HG03565 (cell line): ENCODE data around the gene PLCB1.

Experiments used
- ATAC-seq: cut with Tn5 transposase; IDR thresholded peaks from one replicate; pipeline ENCODE4 v1.9.1; 2021; ENCODE audit warnings: mild to moderate bottlenecking, moderate library complexity; ENCODE audit not compliant: unreplicated experiment

The PLCB1 gene

DNA sequence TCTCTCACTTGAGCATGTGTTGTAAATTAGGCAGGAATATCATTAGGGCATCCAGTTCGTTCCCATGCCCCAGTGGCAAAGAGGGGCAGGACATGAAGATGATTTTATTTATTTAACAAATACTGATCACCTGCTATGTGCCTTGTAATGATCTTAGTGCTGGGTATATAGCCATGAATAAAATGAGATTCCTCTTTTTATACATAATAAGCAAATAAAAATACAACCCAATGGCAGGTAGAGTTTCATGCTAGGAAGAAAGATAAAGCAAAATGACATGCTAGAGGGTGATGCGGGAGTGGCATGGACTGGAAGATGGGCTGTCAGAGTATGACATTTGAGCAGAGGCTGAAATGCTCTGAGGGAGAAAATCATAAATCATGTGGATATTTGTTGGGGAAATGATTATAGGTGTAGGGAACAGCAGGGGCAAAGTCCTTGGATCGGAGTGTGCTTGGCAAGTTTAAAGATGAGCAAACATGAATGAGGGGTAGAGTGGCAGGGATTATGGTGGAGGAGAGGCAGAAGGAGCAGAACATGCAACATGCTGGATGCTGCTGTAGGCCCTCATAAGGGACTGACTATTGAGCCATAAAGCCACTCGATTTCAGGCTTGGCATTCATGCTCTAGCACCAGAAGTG lies 342.1 kb downstream of the PLCB1 start:
- no peak for ATAC-seq

DNA sequence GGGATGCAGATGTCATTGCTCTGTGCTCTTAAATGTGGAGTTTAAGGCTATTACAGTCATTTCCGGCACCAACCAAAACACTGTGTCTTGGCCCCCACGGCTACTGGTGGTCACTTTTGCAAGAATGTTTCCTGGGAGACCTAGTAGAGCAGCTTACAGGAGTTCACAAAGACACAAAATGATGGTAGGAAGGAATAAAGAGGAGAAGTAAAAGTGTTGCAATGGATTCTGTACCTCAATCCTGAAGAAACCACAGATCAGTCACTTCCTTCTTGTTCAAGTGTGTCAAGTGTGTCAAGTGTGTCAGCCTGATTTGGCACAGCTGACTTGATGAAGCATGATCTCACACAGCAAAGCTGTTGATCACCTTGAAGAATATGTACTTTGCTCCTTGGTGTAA lies 344.0 kb downstream of the PLCB1 start:
- no peak for ATAC-seq

- ATAC-seq = no peak
Measured at GRCh38 chr20:8480597-8480996, 348.5 kb downstream of the PLCB1 start.

DNA sequence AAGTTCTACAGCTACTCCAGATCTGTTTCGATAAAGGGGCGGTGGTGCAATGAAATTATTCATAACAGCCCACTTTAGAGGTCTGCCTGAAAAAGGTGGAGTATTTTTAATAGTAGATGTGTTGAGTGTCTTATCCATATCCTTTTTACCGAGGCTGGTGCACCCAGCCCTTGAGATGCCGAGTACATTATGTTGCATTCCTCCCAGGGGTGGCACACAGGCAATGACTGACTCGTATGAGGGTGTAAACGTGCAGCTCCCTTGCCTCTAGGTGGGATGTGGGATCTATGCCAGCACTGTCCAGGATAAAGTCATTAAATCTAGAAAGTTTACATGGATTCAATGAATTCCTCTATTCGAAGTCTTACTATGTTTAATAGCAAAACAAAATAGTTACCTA lies 355.6 kb downstream of the PLCB1 start:
- no peak for ATAC-seq

DNA sequence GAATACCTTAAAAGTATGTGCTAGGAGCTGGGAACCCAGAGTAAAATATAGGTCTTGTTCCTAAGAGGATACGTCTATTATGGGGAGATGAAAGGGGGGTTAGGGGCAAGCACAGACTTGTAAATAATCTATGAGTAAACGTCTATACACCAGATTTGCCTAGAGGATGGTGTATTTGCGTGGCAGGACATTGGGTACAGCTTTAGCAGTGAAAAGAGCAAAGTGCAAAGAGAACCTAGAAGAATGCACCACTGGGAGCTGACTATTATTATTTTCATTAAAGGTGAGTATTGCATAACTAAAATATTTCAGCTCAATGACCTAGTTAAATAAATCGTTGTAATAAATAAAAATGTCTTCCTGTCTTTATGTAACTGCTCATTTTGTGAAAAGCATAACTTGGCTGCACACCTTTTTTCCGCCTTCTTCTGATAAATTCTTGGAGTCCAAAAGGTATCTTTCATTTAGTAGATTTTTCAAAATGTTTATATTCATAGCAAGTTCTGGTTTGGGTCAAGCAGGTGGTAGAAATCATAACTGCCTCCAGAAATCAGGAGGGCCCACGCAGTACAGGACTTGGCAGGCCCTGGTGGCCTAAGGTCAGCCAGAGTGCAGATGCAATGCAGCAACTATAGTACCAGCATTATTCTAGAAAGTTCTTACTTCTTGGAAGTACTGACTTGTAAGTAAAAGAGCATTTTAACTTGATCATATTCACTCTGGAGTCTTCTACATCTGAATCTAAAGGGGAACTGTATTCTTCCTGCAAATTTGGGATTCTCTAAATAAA lies 357.2 kb downstream of the PLCB1 start:
- ATAC-seq = no peak

DNA sequence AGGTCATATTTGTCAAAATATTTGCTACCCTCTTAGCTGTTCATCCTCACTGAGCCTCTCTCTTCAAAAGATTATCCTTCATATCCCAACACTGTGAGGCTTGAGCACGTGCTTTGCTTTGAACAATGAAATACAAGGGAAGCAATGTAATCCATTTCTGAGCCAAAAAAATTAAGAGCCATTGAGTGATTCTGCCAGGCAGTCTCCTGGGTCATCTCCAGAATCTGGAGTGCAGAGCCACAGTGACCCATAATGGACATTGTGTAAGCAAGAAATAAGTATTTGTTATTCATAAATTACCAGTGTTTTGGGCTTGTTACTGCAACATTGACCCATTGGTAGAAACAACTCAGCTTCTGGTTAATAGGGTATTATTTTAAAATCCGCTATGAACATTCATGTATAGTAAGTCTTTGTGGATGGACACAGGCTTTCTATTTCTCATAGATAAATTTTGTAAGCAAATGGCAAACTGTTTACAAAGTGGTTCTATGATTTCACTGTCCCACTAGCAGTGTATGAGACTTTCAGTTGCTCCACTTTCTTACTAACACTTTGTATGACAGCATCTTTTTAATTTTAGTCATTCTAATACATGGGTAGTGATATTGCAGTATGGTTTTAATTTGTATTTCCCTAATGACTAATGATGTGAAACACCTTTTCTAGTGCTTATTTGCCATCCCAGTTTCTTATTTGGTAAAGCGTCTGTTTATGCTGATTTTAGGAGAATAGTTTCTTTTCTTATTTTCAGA lies 358.2 kb downstream of the PLCB1 start:
- no peak for ATAC-seq

DNA sequence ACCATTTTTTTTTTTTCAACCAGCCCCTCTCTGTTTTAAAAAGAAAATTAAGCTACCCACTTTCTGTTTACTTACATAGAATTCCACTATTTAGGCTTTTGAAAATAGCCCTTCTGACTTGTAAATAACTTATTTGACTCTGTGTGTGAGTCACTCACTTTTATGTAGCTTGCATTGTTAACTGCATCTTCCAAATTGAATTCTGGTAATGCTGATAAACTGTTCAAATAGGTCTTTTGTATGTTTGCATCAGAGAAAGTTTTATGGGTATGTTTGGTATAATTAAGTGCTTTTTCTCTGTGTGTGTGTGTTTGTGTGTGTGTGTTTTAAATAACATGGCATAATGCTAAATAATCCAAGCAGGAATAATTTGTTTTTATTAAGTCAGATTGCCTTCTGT lies 360.1 kb downstream of the PLCB1 start:
- ATAC-seq = no peak

DNA sequence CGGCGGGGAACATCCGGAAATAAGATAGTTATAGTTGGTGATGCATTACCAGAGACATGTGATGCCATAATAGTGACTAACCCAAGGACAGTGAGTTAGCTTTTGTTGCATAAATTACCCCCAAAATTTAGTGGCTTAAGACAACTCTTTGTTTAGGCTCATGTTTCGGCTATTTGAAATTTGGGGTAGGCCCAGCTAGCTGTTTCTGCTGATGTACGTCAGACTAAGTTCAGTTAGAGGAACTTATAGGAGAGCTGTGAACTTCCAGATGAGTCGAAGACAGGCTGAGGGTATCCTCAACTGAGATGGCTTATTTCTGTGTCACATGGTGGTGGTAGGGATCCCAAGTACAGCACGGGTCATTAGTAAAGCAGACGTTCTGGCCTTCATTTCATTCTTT lies 366.5 kb downstream of the PLCB1 start:
- no peak for ATAC-seq

- ATAC-seq = no peak
Measured at GRCh38 chr20:8504030-8504429, 372.0 kb downstream of the PLCB1 start.

- ATAC-seq = no peak
Measured at GRCh38 chr20:8505476-8506200, 373.6 kb downstream of the PLCB1 start.

DNA sequence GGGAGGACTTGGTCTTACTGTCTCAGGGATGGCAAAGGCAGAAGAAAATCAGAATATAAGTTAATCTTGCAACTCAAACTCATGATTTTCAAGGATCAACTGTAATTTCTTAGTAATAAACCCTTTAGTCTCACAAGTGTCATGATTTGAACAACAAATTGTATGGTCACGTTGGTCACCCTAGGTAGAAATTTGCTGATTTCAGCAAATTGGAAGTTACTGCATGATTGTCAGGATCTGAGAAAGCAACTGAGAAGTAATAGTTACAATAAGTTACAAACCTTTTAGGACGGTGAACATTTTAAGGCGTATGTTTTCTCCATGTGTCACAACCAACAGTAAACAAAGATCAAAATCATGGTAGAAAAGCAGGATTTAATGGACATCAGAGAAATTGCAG lies 375.2 kb downstream of the PLCB1 start:
- ATAC-seq = no peak

DNA sequence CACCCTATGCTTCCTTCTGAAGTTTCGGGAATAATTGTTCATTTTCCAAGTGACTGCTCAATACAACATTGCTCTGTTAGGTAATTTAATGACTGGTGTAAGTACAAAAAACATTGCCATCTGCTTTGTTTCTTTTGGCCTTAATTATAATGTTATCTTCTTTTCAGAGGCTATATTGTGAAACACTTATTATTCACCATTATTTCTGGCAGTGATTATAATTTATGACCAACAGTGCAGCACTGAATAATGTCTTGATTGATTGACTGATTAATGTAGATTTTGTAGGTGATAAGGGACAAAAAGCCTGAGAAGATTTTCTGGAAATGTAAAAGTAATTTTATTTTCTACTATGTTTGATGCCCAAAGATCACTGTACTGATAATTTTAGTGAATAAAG lies 377.7 kb downstream of the PLCB1 start:
- no peak for ATAC-seq

DNA sequence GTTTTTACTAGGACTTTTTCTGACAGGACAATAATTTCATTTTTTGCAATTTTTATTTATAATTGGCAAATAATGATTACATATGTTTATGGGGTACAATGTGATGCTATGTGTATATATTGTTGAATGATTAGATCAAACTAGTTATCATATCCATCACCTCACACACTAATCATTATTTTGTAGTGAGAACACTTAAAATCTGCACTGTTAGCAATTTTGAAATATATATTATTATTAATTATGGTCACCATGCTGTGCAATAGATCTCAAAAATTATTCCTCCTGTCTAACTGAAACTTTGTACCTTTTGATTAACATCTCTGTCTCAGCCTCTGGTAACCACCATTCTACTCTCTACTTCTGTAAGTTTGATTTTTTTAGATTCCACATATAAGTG lies 378.7 kb downstream of the PLCB1 start:
- ATAC-seq = no peak

- ATAC-seq = no peak
Measured at GRCh38 chr20:8512003-8512402, 379.9 kb downstream of the PLCB1 start.

DNA sequence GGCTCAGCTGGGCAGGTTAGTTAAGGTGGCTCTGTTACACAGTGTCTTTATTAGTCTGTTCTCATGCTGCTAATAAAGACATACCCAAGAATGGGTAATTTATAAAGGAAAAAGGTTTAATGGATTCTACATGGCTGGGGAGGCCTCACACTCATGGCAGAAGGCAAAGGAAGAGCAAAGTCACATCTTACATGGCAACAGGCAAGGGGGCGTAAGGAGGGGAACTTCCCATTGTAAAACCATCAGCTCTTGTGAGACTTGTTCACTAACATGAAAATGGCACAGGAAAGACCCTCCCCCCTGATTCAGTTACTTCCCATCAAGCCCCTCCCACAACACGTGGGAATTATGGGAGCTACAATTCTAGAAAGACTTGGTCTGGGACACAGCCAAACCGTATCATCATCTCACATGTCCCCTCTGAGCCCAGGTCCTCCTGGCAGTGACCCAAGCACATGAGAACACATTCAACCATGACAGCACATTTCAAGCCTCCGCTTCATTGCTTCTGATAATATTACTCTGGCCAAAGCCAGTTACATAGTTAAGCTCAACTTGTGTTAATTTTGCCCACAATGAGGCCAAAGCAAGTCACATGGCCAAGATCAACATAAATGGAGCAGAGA lies 383.9 kb downstream of the PLCB1 start:
- ATAC-seq = no peak

- no peak for ATAC-seq
Measured at GRCh38 chr20:8518878-8519277, 386.8 kb downstream of the PLCB1 start.

DNA sequence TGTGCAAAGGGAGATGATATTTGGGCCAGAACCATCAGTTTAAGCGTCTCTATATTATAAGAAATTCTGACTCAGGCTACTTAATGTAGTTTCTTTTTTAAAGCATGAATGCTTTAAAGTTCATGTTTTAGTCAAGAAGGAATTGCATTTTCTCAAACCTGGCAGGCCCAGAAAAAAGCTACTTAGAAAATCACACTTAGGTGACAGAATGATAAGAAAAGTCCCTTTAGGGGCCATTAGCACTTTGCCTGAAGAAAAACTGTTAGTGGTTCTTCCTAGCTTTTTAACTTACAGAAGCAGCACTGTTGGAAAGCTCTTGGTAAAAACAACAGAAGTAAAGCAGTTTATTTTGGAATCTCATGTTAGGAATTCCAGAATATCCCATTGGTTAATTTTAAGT lies 387.8 kb downstream of the PLCB1 start:
- no peak for ATAC-seq

- no peak for ATAC-seq
Measured at GRCh38 chr20:8522168-8522567, 390.1 kb downstream of the PLCB1 start.

DNA sequence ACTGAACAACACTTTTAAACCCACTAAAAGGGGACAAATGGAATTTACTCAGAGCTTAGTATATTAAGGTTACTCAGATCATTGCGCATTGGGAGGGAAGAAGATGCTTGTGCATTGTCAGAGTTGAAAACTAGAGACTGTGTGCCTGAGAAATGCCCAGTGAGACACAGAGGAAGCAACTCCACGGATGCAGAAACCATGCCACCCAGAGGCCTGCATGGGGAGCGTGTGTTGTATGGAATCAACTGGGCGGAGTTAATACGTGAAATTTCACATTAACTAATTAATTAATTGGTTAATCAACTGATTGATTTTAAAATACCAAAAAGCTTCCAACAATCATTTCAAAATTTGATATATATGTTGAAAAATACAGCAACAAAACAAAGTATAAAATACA lies 391.6 kb downstream of the PLCB1 start:
- ATAC-seq = no peak

GRCh38 chr20:8524101-8525016 lies 392.3 kb downstream of the PLCB1 start:
- no peak for ATAC-seq
